Activated CD4-positive, alpha-beta T cell treated with anti-CD3 and anti-CD28 coated beads for 1 hour (primary cell): Measurements from ENCODE around the gene FABP3.

Experiments
- DNase-seq: peaks from one replicate; pipeline ENCODE4 v3.0.0-alpha.2; 2020

The FABP3 gene

GRCh38 chr1:31371121-31371959, 1.5 kb downstream of the FABP3 start:
- no peak for DNase-seq

GRCh38 chr1:31370565-31370964, 2.3 kb downstream of the FABP3 start:
- DNase-seq, result no peak

GRCh38 chr1:31370021-31370420, 2.9 kb downstream of the FABP3 start:
- no peak for DNase-seq

GRCh38 chr1:31368611-31369107, 4.2 kb downstream of the FABP3 start:
- DNase-seq, result no peak

GRCh38 chr1:31366796-31367195, 6.1 kb downstream of the FABP3 start:
- no peak for DNase-seq

- DNase-seq, result no peak
Observed at GRCh38 chr1:31364561-31365250, 8.2 kb downstream of the FABP3 start.

GRCh38 chr1:31362032-31362431, 10.8 kb downstream of the FABP3 start:
- DNase-seq, result no peak

- no peak for DNase-seq
Observed at GRCh38 chr1:31361607-31362006, 11.3 kb downstream of the FABP3 start.

GRCh38 chr1:31356427-31356826, 16.4 kb downstream of the FABP3 start:
- no peak for DNase-seq

GRCh38 chr1:31354283-31354682, 18.6 kb downstream of the FABP3 start:
- DNase-seq, result no peak

GRCh38 chr1:31348449-31348848, 24.4 kb downstream of the FABP3 start:
- no peak for DNase-seq

GRCh38 chr1:31346785-31347184, 26.1 kb downstream of the FABP3 start:
- no peak for DNase-seq

GRCh38 chr1:31345635-31346034, 27.2 kb downstream of the FABP3 start:
- no peak for DNase-seq

- DNase-seq, result no peak
Observed at GRCh38 chr1:31344503-31344902, 28.4 kb downstream of the FABP3 start.

- no peak for DNase-seq
Observed at GRCh38 chr1:31336687-31337467, 36.0 kb downstream of the FABP3 start.

GRCh38 chr1:31335007-31335406, 37.9 kb downstream of the FABP3 start:
- DNase-seq, result no peak

GRCh38 chr1:31327381-31327780, 45.5 kb downstream of the FABP3 start:
- no peak for DNase-seq

- no peak for DNase-seq
Observed at GRCh38 chr1:31326461-31326860, 46.4 kb downstream of the FABP3 start.

GRCh38 chr1:31324992-31325391, 47.9 kb downstream of the FABP3 start:
- DNase-seq, result no peak

- no peak for DNase-seq
Observed at GRCh38 chr1:31324093-31324492, 48.8 kb downstream of the FABP3 start.

- DNase-seq, result no peak
Observed at GRCh38 chr1:31318146-31318545, 54.7 kb downstream of the FABP3 start.

GRCh38 chr1:31315902-31316301, 57.0 kb downstream of the FABP3 start:
- DNase-seq, result no peak
